Measurements from ENCODE around the gene MRPL39.

MRPL39 gene

GRCh38 chr21:25614441-25614840, 7.2 kb upstream of the MRPL39 start:
- DNase-seq (ENCODE audit: low read depth, low spot score) = no peak

DNA sequence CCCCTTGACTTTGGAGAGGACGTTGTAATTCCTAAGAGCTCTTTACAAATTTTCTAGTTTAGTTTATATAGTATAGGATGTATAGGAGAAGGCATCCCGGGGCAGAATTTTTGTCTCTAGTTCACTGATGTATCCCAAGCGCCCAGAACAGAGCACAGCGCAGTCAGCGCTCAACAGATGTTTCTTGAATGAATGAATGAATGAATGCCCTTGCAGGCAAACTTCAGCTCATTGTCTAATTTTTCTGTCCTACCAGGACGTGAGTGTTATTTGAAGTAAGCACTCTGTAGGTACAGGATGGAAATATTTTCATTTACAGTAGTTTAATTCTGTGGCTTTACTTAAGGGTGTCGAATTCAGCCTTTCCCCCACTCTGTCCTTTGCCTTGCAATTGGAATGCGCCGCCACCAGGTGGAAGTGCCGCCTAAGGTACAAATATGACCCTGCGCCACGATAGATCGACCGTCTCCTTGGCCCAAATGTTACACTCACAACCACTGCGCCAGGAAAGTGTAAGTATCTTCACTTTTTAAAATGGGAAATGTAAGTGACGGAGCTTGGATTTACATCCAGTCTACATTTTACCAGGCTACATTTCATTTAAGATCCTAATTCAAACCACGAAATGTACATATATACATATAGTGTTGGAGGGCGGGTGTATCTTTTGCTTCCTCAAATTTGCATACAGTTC, 910 bp upstream of the MRPL39 start:
- DNase-seq (ENCODE audit: low read depth, low spot score) = peak; percentile 90

- no peak for DNase-seq (ENCODE audit: low read depth, low spot score)
Observed at GRCh38 chr21:25589887-25590286, 17.4 kb downstream of the MRPL39 start.

DNA sequence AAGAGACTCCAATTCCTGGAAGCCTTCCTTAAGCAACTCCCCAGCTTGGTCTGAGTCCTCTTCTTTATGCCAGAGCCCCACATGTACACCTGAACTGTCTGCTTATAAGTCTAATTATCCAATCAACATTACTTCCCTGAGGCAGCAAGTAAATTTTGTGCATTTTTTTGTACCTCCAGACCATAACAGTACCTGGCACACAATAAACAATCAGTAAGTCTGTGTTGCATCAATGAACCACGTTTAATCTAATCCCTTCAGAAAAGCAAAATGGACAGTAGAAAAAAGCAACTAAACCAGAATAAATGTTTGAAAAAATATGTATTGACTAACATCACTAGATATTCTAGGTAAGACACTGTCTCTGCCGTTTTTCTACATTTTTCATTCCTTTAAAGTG, 20.5 kb downstream of the MRPL39 start:
- no peak for DNase-seq (ENCODE audit: low read depth, low spot score)

GRCh38 chr21:25586326-25586725, 21.0 kb downstream of the MRPL39 start:
- no peak for DNase-seq (ENCODE audit: low read depth, low spot score)

GRCh38 chr21:25584833-25585676, 22.2 kb downstream of the MRPL39 start:
- no peak for DNase-seq (ENCODE audit: low read depth, low spot score)

DNA sequence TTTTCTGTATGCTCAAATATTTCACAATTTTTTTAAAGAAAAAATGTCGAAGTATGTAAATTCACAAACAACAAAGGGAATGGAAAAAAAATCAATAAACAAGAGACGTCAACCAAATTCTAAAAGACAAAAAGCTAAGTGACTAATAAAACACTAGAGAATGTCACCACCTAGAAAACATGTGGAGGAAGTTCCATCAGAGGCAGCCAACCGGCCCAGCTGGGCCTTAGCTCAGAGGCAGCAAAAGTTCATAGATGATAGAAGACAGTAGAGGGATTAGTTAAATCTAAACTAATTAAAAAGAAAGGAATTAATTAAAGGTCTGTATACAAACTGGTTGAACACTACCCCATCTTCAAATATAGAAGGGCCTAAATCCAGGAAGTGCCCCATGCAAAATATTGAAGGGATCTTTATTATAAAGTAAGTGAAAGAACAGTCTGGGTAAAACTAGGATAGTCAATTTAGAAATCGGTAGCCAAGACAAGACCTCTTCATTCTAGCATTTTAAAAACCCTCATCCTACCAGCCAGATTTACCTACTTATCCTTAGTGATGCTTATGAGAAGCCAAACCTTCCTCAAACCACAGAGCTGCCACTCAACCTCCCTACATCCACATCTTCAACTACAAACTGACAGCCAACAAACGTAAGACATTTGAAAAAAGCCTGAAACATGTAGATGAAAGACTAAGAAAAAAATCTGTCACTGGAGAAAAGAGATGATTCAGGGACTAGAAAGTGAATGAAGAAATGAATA, 23.7 kb downstream of the MRPL39 start:
- no peak for DNase-seq (ENCODE audit: low read depth, low spot score)

DNA sequence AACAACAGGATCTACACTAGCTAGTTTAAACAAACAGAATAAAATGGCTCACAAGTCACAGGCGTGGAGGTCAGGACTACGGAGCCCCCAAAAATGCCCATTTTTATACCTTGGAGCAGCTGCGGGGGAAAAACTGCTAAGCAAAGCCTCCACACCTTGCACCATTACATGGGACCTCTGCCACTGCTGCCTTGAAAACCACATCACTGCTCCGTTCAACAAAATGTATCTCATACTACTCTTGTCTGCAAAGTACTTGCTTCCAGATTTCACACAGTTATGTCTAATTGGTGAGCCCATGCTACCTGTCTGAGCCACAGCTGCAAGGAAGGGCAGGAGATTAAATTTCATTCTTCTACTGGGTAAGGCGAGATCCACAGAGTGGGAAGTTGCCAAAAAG, 24.4 kb downstream of the MRPL39 start:
- no peak for DNase-seq (ENCODE audit: low read depth, low spot score)

GRCh38 chr21:25582164-25582790, 25.0 kb downstream of the MRPL39 start:
- no peak for DNase-seq (ENCODE audit: low read depth, low spot score)

DNA sequence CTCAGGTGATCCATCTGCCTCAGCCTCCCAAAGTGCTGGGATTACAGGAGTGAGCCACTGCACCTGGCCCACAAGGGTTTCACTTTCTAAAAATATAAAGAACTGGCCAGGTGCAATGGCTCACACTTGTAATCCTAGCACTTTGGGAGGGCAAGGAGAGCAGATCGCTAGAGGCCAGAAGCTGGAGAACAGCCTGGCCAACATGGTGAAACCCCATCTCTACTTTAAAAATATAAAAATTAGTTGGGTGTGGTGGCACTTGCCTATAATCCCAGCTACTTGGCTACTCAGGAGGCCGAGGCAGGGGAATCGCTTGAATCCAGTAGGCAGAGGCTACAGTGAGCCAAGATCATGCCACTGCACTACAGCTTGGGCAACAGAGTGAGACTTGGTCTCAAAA, 25.7 kb downstream of the MRPL39 start:
- no peak for DNase-seq (ENCODE audit: low read depth, low spot score)

GRCh38 chr21:25580912-25581260, 26.4 kb downstream of the MRPL39 start:
- no peak for DNase-seq (ENCODE audit: low read depth, low spot score)

GRCh38 chr21:25579226-25580013, 27.9 kb downstream of the MRPL39 start:
- DNase-seq (ENCODE audit: low read depth, low spot score) = no peak

GRCh38 chr21:25578056-25578961, 29.0 kb downstream of the MRPL39 start:
- DNase-seq (ENCODE audit: low read depth, low spot score) = no peak

DNA sequence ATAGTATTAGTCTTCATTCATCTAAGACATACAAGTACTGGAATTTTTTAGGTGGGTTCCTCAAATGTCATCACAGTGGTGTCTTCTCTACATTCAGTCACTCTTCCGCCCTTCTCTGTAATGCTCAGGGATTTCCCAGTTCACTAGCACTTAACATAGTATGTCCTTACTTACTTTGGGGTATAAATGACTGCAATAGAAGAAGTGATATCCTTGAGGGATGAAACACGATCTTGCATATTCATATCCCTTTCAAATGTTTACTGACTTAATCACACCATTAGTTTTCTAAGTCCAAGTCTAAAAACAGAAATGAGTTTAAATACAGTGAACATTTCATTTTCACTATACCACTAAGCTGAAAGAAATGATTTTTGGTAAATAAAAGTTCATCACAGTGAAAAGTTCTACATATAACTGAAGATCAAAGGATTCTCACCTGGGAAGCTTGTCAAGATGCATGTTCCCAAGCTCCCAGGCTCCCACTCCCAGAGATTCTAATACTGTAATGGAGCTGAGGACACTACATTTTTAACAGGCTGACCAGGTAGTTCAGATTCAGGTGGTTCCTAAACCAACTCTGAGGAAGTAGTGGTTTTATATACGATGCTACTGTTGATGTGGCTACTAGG, 29.7 kb downstream of the MRPL39 start:
- DNase-seq (ENCODE audit: low read depth, low spot score) = no peak

DNA sequence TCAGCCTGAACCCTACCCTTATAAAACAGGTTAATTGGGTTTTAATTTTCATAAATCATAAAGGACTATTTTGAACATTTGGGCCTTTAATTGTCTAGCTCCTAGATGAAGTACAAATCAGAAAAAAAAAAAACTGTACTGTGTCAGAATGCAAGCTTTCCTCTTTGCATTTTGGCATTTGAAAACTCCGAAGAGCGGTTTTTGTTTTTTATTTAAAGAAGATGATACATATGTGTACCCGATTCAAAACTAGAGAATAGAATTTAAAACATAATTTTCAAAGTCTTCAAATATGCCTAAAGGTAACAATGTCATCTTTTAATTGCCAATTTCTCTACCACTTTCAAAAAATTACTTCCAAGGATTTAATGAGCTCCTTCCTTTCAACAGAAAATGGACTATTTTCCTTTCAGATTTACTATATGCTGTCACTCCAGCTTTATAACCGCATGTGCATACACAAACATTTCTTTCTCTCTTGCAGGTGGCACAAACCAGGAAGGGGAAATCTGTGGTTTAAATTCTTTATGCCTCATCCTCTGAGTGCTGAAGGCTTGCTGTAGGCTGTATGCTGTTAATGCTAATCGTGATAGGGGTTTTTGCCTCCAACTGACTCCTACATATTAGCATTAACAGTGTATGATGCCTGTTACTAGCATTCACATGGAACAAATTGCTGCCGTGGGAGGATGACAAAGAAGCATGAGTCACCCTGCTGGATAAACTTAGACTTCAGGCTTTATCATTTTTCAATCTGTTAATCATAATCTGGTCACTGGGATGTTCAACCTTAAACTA, 33.7 kb downstream of the MRPL39 start:
- peak; percentile 86 for DNase-seq (ENCODE audit: low read depth, low spot score)

DNA sequence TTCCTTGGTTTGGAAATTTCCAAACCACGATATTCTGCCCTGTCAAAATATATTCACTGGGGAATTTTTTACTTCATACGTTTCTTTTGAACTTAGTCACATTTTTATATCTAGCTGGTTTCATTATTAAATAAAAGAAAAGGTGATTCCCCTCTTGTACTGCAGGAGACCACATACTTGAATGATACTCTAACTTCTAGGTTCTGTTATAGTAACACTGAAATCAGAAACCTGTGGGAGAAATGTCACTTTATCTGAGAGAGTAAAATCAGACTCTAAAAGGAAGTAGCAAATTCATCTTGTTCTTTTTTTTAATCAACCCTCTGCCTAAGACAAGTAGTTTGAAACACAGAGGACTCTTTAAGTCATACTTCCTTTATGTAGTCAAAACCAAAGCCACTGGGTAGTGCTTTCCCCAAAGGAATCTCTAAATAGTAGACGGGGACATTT, 34.4 kb downstream of the MRPL39 start:
- peak; percentile 23 for DNase-seq (ENCODE audit: low read depth, low spot score)

- peak; percentile 45 for DNase-seq (ENCODE audit: low read depth, low spot score)
Observed at GRCh38 chr21:25571726-25572121, 35.6 kb downstream of the MRPL39 start.

- DNase-seq (ENCODE audit: low read depth, low spot score) = no peak
Observed at GRCh38 chr21:25569711-25570110, 37.6 kb downstream of the MRPL39 start.

DNA sequence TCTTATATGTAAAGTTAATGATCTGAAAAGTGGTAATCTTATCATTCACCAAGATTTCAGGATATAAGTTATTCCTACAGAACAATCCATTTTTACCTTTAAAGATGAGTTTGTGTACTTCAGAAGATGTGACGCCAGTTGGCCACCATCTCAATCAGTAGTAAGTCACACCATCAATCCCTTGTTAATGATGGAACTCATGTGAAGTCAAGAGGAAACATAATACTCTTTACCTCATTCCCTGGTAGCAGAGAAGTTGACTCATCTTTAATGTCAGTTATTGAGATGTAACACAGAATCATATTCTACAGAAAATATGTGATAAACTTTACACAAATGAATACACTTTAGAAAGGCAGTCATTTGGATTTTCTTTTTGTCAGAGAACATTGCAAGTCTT, 38.2 kb downstream of the MRPL39 start:
- DNase-seq (ENCODE audit: low read depth, low spot score) = no peak

Measured in astrocyte of the hippocampus (primary cell).